Measurements from ENCODE around the gene SLC17A7. TPM values are rescaled to one million over a fixed set of nuclear protein-coding genes. Genes with fewer than 3 reads are reported as not detected.
A peak's percentile ranks its signal among the peaks of the same experiment; 100 is the strongest.

Gene SLC17A7
- total RNA-seq, 1 experiment from 2014 or later: 0.84 TPM

- DNase-seq (ENCODE audit: low read depth): peak; percentile 24
Observed at GRCh38 chr19:49408816-49409440, 32.4 kb downstream of the SLC17A7 start.

- no peak for DNase-seq (ENCODE audit: low read depth)
Observed at GRCh38 chr19:49407482-49408015, 33.8 kb downstream of the SLC17A7 start.

- DNase-seq (ENCODE audit: low read depth): no peak
Observed at GRCh38 chr19:49407079-49407478, 34.2 kb downstream of the SLC17A7 start.

GRCh38 chr19:49403404-49404187, 37.7 kb downstream of the SLC17A7 start:
- DNase-seq (ENCODE audit: low read depth): no peak

- DNase-seq (ENCODE audit: low read depth): no peak
Observed at GRCh38 chr19:49400029-49400428, 41.3 kb downstream of the SLC17A7 start.

- DNase-seq (ENCODE audit: low read depth): no peak
Observed at GRCh38 chr19:49398931-49399330, 42.4 kb downstream of the SLC17A7 start.

- DNase-seq (ENCODE audit: low read depth): no peak
Observed at GRCh38 chr19:49398001-49398615, 43.2 kb downstream of the SLC17A7 start.

GRCh38 chr19:49396738-49397505, 44.4 kb downstream of the SLC17A7 start:
- DNase-seq (ENCODE audit: low read depth): no peak

GRCh38 chr19:49395581-49396407, 45.5 kb downstream of the SLC17A7 start:
- DNase-seq (ENCODE audit: low read depth): no peak

- no peak for DNase-seq (ENCODE audit: low read depth)
Observed at GRCh38 chr19:49393881-49394280, 47.4 kb downstream of the SLC17A7 start.

GRCh38 chr19:49391581-49392399, 49.5 kb downstream of the SLC17A7 start:
- peak; percentile 72 for DNase-seq (ENCODE audit: low read depth)

- DNase-seq (ENCODE audit: low read depth): no peak
Observed at GRCh38 chr19:49390929-49391359, 50.4 kb downstream of the SLC17A7 start.

- DNase-seq (ENCODE audit: low read depth): no peak
Observed at GRCh38 chr19:49390131-49390928, 51.0 kb downstream of the SLC17A7 start.

- DNase-seq (ENCODE audit: low read depth): no peak
Observed at GRCh38 chr19:49389406-49389805, 51.9 kb downstream of the SLC17A7 start.

GRCh38 chr19:49387936-49388372, 53.4 kb downstream of the SLC17A7 start, which contains the start of gene KASH5:
KASH5 (plus strand) TSS chr19:49388249; CDS start chr19:49390884, 2,635 bp downstream.
- peak; percentile 86 for DNase-seq (ENCODE audit: low read depth)

- DNase-seq (ENCODE audit: low read depth): no peak
Observed at GRCh38 chr19:49383599-49383998, 57.7 kb downstream of the SLC17A7 start.

- DNase-seq (ENCODE audit: low read depth): no peak
Observed at GRCh38 chr19:49382639-49383038, 58.7 kb downstream of the SLC17A7 start.

GRCh38 chr19:49380391-49380790, 60.9 kb downstream of the SLC17A7 start:
- no peak for DNase-seq (ENCODE audit: low read depth)

All from RPMI7951 (cell line).